DOHH2 (cell line): ENCODE results near the gene CDH12.

Experiments
- EZH2phosphoT487 ChIP-seq: fragments of 200-600 bp; sonication (generic); IDR thresholded peaks from 2 replicates; pipeline ENCODE4 v1.6.1; 2017; ENCODE audit warnings: borderline replicate concordance, mild to moderate bottlenecking, antibody characterized with exemption, low read length, moderate library complexity, mixed read lengths
- TF ChIP-seq, protein P1 (sequence below): fragments of 200-600 bp; sonication (generic); IDR thresholded peaks from one replicate; pipeline ENCODE4 v1.5.1; 2014; ENCODE audit warnings: antibody characterized with exemption, mild to moderate bottlenecking, low read depth, low read length; ENCODE audit not compliant: poor library complexity, severe bottlenecking

DNA sequence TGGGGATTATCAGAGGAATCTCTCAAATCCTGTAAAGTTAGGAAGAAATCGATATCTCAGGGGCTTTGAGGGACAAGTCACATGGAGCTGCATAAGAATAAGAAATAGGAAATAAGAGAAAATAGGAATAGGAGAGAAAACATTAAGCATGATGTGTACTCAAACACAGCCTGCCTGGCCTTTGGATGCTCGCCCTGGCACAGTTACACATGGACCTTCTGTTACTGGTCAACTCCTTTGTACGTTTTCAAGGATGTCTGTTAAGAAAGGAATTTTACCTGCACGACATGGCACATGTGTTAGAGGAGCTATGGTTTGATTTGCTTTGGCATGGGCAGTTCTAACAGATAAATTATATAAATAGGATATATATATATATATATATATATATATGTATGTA, 321.2 kb downstream of the CDH12 start:
- TF ChIP-seq, protein P1, sequence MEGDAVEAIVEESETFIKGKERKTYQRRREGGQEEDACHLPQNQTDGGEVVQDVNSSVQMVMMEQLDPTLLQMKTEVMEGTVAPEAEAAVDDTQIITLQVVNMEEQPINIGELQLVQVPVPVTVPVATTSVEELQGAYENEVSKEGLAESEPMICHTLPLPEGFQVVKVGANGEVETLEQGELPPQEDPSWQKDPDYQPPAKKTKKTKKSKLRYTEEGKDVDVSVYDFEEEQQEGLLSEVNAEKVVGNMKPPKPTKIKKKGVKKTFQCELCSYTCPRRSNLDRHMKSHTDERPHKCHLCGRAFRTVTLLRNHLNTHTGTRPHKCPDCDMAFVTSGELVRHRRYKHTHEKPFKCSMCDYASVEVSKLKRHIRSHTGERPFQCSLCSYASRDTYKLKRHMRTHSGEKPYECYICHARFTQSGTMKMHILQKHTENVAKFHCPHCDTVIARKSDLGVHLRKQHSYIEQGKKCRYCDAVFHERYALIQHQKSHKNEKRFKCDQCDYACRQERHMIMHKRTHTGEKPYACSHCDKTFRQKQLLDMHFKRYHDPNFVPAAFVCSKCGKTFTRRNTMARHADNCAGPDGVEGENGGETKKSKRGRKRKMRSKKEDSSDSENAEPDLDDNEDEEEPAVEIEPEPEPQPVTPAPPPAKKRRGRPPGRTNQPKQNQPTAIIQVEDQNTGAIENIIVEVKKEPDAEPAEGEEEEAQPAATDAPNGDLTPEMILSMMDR: no peak
- TF ChIP-seq EZH2phosphoT487: no peak
